Dendritic cell treated with granulocyte-macrophage colony-stimulating factor and Interleukin-4, amounts not matched to agents 40 ng/mL and 50 ng/mL, for 4 days (primary cell): ENCODE data around the gene ADCY2.

Experiments
- H3K27ac Mint-ChIP-seq: one replicate; pipeline ENCODE4 v1.8.0; 2022; ENCODE audit warnings: mild to moderate bottlenecking, mixed read lengths
- H3K27me3 Mint-ChIP-seq: one replicate; pipeline ENCODE4 v1.8.0; 2022; ENCODE audit warnings: mild to moderate bottlenecking, mixed read lengths
- H3K36me3 Mint-ChIP-seq: one replicate; pipeline ENCODE4 v1.8.0; 2022; ENCODE audit warnings: low read depth, mixed read lengths
- H3K4me1 Mint-ChIP-seq: one replicate; pipeline ENCODE4 v1.8.0; 2022; ENCODE audit warnings: low read depth, mixed read lengths
- H3K4me3 Mint-ChIP-seq: one replicate; pipeline ENCODE4 v1.8.0; 2022; ENCODE audit warnings: mild to moderate bottlenecking, moderate library complexity, mixed read lengths
- H3K9me3 Mint-ChIP-seq: one replicate; pipeline ENCODE4 v1.8.0; 2022; ENCODE audit warnings: mixed read lengths
- intact Hi-C: fragments of 100-400 bp; cut with micrococcal nuclease; formaldehyde crosslinking; loops from one replicate; pipeline ENCODE4 v1.15.0; 2022

The ADCY2 gene

DNA sequence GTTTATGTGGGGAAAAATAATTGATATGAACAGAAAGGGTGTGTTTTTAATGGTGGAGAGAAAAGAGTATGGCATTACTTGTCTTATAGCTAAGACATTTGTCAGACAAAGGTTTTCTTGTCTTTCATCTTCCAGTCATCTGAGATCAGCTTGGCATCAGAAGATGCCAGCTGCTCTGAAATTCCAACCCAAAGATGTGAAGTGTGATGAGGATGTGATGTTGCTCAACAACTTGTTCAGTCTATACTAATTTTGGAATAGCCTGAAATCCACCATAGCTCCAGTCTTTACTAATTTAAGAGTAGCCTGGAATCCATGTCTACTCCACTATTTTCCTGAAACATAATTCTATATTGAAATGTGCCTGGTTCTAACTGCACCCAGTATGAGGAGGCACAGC, 272.7 kb downstream of the ADCY2 start:
- H3K4me3 Mint-ChIP-seq: no peak overlapping the region
- intact Hi-C loops: no loop called here

DNA sequence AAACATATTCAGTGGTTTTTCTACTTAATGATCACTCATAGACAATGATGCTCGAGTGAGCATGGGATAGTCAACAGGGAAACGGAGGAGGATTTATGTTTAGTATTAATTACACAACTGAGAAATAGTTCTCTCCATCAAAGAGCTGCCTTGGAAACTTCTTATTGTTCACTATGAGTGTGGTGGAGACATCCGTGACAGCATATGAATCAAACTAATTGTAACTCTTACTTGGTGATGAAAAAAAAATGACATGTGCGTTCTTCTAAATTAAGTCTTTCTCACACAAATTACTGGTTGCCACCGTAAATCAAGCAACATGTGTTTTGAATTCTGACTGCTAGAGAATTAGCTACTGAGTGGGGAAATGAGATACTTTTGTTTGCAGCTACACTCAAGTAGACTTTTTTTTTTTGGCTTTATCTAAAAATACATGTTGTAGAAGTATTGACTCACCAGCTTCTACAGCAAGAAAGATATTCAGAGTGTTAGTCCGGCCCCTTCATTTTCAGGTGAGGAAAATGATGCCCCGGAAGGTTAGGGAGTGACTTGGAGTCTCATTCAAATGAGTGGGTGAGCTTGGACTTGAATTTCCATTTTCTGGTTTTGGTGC, 275.5 kb downstream of the ADCY2 start:
- H3K9me3 Mint-ChIP-seq: no peaks in the 10 kb centered on the region
- H3K4me1 Mint-ChIP-seq: no peaks in the 10 kb centered on the region
- no peak overlapping the region for H3K27ac Mint-ChIP-seq
- no peaks in the 10 kb centered on the region for H3K36me3 Mint-ChIP-seq
- intact Hi-C loops: no loop called here
- H3K27me3 Mint-ChIP-seq: no peaks in the 10 kb centered on the region
- no peak overlapping the region for H3K4me3 Mint-ChIP-seq

More for the DNA sequence above, 272.7 kb downstream of the ADCY2 start:
- Mint-ChIP-seq H3K27ac (no peak overlapping the region), H3K36me3 (no peaks in the 10 kb centered on the region), H3K4me1 (no peaks in the 10 kb centered on the region), H3K27me3 (no peaks in the 10 kb centered on the region), H3K9me3 (no peaks in the 10 kb centered on the region)

DNA sequence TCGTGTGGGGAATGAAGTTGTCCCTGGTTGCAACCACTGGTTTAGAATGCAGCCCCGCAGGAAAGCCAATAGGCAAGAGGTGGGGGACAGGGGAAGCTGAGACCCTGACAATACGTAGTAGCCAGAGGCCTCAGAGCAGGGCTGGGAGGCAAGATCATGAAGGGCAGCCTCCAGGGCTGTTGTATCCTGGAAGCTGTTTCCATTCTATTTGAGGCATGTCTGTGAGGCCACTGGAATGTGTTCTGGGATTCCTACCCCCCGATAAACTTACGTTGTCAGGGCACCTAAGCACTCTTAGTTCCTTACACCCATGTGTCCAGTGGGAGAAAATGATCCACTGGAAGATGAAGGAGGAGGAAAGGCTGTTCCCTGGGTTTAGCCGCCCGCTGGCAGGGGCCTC, 277.7 kb downstream of the ADCY2 start:
- intact Hi-C loops: no loop called here
- no peak overlapping the region for H3K4me3 Mint-ChIP-seq
- no peaks in the 10 kb centered on the region for H3K4me1 Mint-ChIP-seq

DNA sequence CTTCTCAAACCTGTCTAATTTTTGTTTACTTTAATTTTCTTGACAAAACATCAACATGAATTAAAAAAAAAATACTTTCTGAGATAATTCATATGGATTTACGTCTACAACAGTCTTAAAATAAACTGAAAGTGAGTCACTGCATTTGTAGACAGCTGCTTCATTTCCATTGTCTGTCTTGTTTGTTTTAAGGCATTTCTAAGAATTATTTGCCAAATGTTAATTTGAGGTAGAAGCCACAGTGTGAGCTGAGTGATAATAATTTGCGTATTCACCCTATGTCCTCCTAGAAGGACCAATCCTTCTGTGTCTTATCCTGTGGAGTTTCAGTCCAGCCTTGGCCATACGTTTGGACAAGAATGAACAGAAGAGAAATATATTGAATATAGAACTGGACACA, 280.5 kb downstream of the ADCY2 start:
- no peaks in the 10 kb centered on the region for H3K4me1 Mint-ChIP-seq
- H3K4me3 Mint-ChIP-seq: no peak overlapping the region
- no peaks in the 10 kb centered on the region for H3K36me3 Mint-ChIP-seq
- H3K27ac Mint-ChIP-seq: no peak overlapping the region
- no peaks in the 10 kb centered on the region for H3K27me3 Mint-ChIP-seq
- intact Hi-C loops: no loop called here
- H3K9me3 Mint-ChIP-seq: no peaks in the 10 kb centered on the region

More for the DNA sequence above, 277.7 kb downstream of the ADCY2 start:
- H3K27ac Mint-ChIP-seq: no peak overlapping the region
- H3K27me3 Mint-ChIP-seq: no peaks in the 10 kb centered on the region
- no peaks in the 10 kb centered on the region for H3K36me3 Mint-ChIP-seq
- H3K9me3 Mint-ChIP-seq: no peaks in the 10 kb centered on the region

DNA sequence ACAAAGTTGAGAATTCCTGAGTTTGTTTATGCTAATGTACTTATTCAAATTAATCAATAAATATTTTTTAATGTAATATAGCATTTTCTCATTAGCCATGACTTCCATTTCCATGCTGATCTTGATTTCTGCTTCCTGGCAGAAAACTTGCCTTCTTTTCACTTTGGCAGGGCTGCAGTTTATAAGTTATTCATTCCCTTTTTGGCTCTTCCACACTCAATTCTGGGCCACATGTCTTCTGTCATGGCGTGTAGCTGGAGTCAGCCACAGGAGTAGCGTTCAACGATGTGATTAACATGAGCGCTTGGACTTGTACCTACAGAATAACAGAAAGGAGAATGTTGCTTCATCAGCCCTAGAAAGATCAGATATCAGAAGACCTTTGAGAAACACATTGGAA, 282.1 kb downstream of the ADCY2 start:
- intact Hi-C loops: no loop called here
- Mint-ChIP-seq H3K27ac (no peak overlapping the region), H3K36me3 (no peaks in the 10 kb centered on the region), H3K9me3 (no peaks in the 10 kb centered on the region), H3K4me3 (no peak overlapping the region), H3K4me1 (no peaks in the 10 kb centered on the region), H3K27me3 (no peaks in the 10 kb centered on the region)

DNA sequence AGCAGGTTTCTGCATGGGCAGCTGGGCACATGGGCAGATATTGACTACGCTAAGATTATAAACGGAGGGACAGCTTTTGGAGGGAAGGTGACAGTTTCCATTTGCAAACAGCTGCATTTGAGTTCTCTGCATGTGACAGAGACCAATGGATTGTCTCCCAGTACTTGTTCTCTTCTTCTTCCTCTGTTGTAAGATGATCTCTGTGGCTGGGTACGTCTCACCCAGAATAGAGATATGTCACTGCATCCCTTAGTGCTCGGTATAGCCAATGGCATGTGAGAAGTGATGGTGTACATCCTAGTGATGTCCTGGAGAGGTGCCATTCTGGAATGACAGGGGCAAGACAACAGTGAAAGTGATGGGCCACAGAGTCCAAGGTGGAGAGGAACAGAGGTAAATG, 283.7 kb downstream of the ADCY2 start:
- intact Hi-C loops: no loop called here
- no peaks in the 10 kb centered on the region for H3K4me1 Mint-ChIP-seq
- no peak overlapping the region for H3K27ac Mint-ChIP-seq
- no peaks in the 10 kb centered on the region for H3K27me3 Mint-ChIP-seq
- no peaks in the 10 kb centered on the region for H3K9me3 Mint-ChIP-seq
- no peaks in the 10 kb centered on the region for H3K36me3 Mint-ChIP-seq
- H3K4me3 Mint-ChIP-seq: no peak overlapping the region

DNA sequence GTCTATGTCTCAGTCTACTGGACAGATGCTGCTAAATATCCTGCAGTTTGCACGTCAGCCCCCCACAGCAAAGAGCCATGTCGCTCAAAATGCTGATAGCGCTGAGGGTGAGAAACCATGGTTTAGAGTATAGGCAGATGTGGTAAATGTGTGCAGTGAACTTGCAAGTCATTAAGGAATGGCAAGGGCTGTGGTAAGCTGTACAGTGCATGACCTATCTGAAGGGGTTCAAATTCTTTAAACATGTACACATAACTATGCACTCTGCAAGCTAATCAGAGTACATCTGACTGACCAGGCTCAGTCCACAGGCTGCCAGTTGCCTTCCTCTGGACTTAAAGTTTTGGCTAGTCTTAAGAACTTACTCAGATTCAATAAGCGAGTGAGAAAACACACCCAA, 284.3 kb downstream of the ADCY2 start:
- intact Hi-C loops: no loop called here
- H3K27me3 Mint-ChIP-seq: no peaks in the 10 kb centered on the region
- no peaks in the 10 kb centered on the region for H3K36me3 Mint-ChIP-seq
- H3K9me3 Mint-ChIP-seq: no peaks in the 10 kb centered on the region
- H3K4me1 Mint-ChIP-seq: no peaks in the 10 kb centered on the region
- no peak overlapping the region for H3K27ac Mint-ChIP-seq
- no peak overlapping the region for H3K4me3 Mint-ChIP-seq

DNA sequence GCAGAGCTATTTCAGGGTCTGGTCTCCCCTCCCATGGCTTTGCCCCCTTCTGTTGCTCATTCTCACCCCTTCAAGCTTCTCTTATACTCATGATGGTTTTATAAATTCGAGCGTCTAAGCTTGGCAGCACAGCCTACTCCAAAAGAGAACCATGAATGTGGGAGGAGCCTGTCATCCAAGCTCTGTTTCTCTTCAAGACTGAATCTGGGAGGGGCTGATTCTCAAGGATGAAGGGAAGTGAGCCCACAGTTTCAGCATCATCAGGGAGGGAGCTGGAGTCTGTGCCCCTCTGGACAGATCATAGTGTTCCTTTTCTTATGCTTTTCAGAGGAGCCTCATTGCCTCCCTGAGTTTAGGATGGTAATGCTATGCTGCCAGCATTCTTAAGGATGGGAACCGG, 286.4 kb downstream of the ADCY2 start:
- Mint-ChIP-seq H3K4me1 (no peaks in the 10 kb centered on the region), H3K4me3 (no peak overlapping the region), H3K36me3 (no peaks in the 10 kb centered on the region), H3K27ac (no peak overlapping the region), H3K9me3 (no peaks in the 10 kb centered on the region), H3K27me3 (no peaks in the 10 kb centered on the region)
- intact Hi-C loops: no loop called here

DNA sequence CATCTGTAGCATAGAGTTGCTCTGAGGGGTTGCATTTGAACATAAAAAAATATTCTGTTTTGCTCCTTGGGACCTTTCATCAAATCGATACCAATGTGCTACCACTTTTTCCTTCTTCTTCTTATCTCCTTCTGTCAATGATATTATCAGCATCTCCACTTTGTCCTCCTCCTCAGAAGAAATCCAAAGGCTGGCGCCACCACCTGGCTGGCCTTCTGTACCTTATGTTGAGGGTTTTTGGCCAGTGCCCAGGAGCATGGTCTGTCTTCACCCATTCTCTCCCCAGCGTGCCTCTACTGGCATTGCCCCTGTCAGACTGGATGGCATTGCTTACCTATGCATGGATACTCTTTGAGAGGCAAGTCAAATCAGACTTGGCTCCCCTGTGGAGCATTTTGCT, 287.8 kb downstream of the ADCY2 start:
- Mint-ChIP-seq H3K27ac (no peak overlapping the region), H3K4me1 (no peaks in the 10 kb centered on the region), H3K27me3 (no peaks in the 10 kb centered on the region), H3K36me3 (no peaks in the 10 kb centered on the region), H3K9me3 (no peaks in the 10 kb centered on the region), H3K4me3 (no peak overlapping the region)
- intact Hi-C loops: no loop called here

DNA sequence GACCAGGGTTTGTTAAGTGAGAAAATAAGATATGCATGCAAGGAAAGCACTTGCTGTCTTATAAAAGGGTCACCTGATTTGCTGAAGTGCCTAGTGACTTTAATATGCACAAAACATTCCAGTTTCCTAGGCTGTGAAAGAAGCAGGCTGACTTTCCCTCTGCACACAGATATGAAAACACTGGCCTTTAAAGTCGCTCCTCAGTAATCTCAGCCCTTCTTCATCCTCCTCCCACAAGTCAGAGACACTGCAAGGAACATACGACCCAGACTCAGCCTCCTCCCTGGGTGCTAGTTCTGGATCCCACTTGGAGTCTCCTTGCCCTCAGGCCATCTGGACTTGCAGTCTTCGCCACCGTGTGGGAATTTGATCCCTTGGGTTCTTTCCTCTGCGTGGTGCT, 288.9 kb downstream of the ADCY2 start:
- intact Hi-C loops: no loop called here
- no peaks in the 10 kb centered on the region for H3K27me3 Mint-ChIP-seq
- no peaks in the 10 kb centered on the region for H3K9me3 Mint-ChIP-seq
- H3K4me1 Mint-ChIP-seq: no peaks in the 10 kb centered on the region
- H3K36me3 Mint-ChIP-seq: no peaks in the 10 kb centered on the region
- H3K27ac Mint-ChIP-seq: no peak overlapping the region
- no peak overlapping the region for H3K4me3 Mint-ChIP-seq

DNA sequence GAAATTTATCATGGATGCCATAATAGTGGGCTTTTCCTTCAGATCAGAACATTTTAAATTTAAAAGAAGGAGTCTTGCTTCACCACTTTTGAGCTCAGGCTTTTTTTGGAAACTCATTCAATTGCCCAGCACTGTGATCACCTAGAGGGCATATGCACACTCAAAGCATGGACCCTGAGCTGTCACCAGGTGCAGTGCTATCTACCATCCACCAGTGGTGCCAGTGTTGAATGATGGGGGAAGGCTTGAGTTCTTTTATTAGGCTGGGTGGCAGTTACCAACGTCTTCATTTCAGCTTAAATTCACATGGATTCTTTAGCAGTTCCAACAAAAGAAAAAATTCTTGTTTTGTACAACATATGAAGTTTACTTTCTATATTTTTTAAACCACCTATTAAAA, 290.9 kb downstream of the ADCY2 start:
- Mint-ChIP-seq H3K27ac (no peak overlapping the region), H3K4me1 (no peaks in the 10 kb centered on the region), H3K4me3 (no peak overlapping the region), H3K27me3 (no peaks in the 10 kb centered on the region), H3K36me3 (no peaks in the 10 kb centered on the region), H3K9me3 (no peaks in the 10 kb centered on the region)
- intact Hi-C loops: no loop called here

DNA sequence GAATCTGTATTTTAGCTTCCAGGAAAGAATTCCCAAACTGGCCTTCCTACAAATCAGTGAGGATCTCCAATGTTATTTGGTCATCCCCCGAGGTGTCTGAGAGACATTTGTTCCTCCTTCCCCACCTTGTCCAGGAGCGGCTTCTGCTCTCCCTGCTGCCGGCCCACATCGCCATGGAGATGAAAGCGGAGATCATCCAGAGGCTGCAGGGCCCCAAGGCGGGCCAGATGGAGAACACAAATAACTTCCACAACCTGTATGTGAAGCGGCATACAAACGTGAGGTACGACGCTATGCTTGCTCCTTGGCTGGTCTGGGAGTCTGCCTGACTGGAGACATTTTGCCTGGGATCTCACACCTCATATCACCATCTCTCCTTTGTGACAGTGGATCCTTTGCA, 294.6 kb downstream of the ADCY2 start:
- Mint-ChIP-seq H3K4me1 (no peaks in the 10 kb centered on the region), H3K27ac (no peak overlapping the region), H3K4me3 (no peak overlapping the region), H3K27me3 (no peaks in the 10 kb centered on the region), H3K36me3 (no peaks in the 10 kb centered on the region), H3K9me3 (no peaks in the 10 kb centered on the region)
- intact Hi-C loops: no loop called here

DNA sequence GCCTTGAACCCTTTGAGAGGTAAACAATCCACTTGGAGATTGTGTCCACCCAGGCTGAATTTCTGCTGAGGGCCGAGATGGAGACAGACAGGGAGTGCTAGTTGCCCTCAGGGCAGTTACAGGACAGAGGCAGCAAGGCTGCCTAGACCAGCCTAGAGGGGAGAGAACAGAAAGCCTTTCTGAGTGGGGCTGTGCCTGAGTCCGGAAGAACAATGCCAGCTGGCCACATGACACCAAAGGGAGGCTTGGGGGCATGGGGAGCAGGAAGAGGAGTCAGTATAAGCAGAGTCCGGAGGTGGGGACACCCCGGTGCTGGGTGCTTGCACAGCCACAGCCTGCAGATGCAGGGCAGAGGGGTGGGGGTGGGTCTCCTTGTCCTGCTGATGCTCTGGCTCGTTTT, 309.3 kb downstream of the ADCY2 start:
- Mint-ChIP-seq H3K36me3 (no peaks in the 10 kb centered on the region), H3K27ac (no peak overlapping the region), H3K9me3 (no peaks in the 10 kb centered on the region), H3K27me3 (no peaks in the 10 kb centered on the region), H3K4me3 (no peak overlapping the region), H3K4me1 (no peaks in the 10 kb centered on the region)
- intact Hi-C loops: no loop called here

DNA sequence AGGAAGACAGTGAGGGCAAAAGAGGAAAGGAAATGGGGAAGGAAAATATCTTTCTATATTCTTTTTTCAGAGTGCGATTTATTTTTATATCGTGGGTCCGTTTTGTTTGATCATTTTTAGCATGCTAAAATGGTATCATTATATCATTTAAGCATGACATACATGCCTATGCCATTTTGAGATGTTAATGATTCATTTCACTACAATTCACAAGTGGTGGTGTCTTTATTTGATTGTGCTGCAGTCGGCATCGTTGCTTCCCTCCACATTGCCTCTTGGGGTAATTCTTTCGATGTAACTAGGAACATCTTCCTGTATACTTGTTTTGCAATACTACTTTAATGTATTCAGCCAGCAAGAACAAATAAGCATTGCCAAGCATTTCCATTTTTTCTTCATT, 309.8 kb downstream of the ADCY2 start:
- H3K36me3 Mint-ChIP-seq: no peaks in the 10 kb centered on the region
- intact Hi-C loops: no loop called here
- no peaks in the 10 kb centered on the region for H3K9me3 Mint-ChIP-seq
- H3K27ac Mint-ChIP-seq: no peak overlapping the region
- no peak overlapping the region for H3K4me3 Mint-ChIP-seq
- H3K4me1 Mint-ChIP-seq: no peaks in the 10 kb centered on the region
- H3K27me3 Mint-ChIP-seq: no peaks in the 10 kb centered on the region

DNA sequence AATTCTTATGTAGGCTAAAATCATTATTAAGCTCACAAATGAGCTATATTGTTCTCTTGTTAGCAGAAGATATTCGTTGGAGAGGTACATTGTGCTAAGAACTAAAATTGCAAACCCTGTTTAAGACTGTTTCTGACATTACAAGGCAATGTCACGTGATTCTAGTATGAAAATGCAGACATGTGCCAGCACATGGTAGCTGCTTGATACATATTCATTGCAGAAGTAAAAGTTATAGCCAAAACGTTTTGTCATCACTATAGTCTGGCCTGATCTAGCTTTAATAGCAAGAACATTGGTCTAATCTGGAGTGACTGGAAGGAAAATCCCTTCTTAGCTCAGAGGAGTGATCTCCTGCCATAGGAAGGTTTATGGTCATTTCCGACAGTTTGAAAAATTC, 310.3 kb downstream of the ADCY2 start:
- Mint-ChIP-seq H3K27ac (no peak overlapping the region), H3K4me1 (no peaks in the 10 kb centered on the region), H3K36me3 (no peaks in the 10 kb centered on the region), H3K4me3 (no peak overlapping the region), H3K9me3 (no peaks in the 10 kb centered on the region), H3K27me3 (no peaks in the 10 kb centered on the region)
- intact Hi-C loops: no loop called here
